HG03025 (cell line): ENCODE measurements around the gene CEP85L.
A peak's percentile ranks its signal among the peaks of the same experiment; 100 is the strongest.

Experiments used
- ATAC-seq: cut with Tn5 transposase; IDR thresholded peaks from one replicate; pipeline ENCODE4 v1.9.1; 2021; ENCODE audit warnings: mild to moderate bottlenecking, moderate library complexity; ENCODE audit not compliant: unreplicated experiment, low FRiP score

Gene CEP85L

GRCh38 chr6:118630067-118630466 is 21.3 kb downstream of the CEP85L start:
- no peak for ATAC-seq

GRCh38 chr6:118627724-118628123 is 23.7 kb downstream of the CEP85L start:
- ATAC-seq: no peak

- no peak for ATAC-seq
Observed at GRCh38 chr6:118625833-118626232, 25.6 kb downstream of the CEP85L start.

GRCh38 chr6:118621799-118622470 is 29.5 kb downstream of the CEP85L start:
- ATAC-seq: no peak

GRCh38 chr6:118620202-118620601 is 31.2 kb downstream of the CEP85L start:
- ATAC-seq: no peak

GRCh38 chr6:118618676-118619377 is 32.6 kb downstream of the CEP85L start:
- ATAC-seq: peak; percentile 90

- no peak for ATAC-seq
Observed at GRCh38 chr6:118617417-118617816, 34.0 kb downstream of the CEP85L start.

- ATAC-seq: no peak
Observed at GRCh38 chr6:118611334-118611733, 40.1 kb downstream of the CEP85L start.

GRCh38 chr6:118606858-118607257 is 44.5 kb downstream of the CEP85L start:
- ATAC-seq: no peak

GRCh38 chr6:118606268-118606667 is 45.1 kb downstream of the CEP85L start:
- ATAC-seq: no peak

GRCh38 chr6:118603372-118603771 is 48.0 kb downstream of the CEP85L start:
- ATAC-seq: no peak

GRCh38 chr6:118602300-118602699 is 49.1 kb downstream of the CEP85L start:
- no peak for ATAC-seq

GRCh38 chr6:118598324-118598723 is 53.1 kb downstream of the CEP85L start:
- ATAC-seq: no peak

- ATAC-seq: no peak
Observed at GRCh38 chr6:118597636-118598035, 53.8 kb downstream of the CEP85L start.

- ATAC-seq: no peak
Observed at GRCh38 chr6:118596774-118597320, 54.5 kb downstream of the CEP85L start.

GRCh38 chr6:118594877-118595276 is 56.5 kb downstream of the CEP85L start:
- ATAC-seq: no peak

- no peak for ATAC-seq
Observed at GRCh38 chr6:118591897-118592296, 59.5 kb downstream of the CEP85L start.

GRCh38 chr6:118589649-118590365 is 61.6 kb downstream of the CEP85L start:
- ATAC-seq: no peak

- ATAC-seq: no peak
Observed at GRCh38 chr6:118589186-118589585, 62.2 kb downstream of the CEP85L start.

GRCh38 chr6:118588626-118589025 is 62.8 kb downstream of the CEP85L start:
- ATAC-seq: no peak

- ATAC-seq: no peak
Observed at GRCh38 chr6:118586746-118587485, 64.5 kb downstream of the CEP85L start.
